Bronchial epithelial cell (primary cell): ENCODE data around the gene PRTFDC1. TPM values are rescaled to one million over a fixed set of nuclear protein-coding genes. Genes with fewer than 3 reads are reported as not detected.

Experiments
- DNase-seq: peaks from one replicate; pipeline ENCODE4 v3.0.0-alpha.2; 2010; ENCODE audit warnings: low read depth
- FAIRE-seq: peaks from 2 replicates; lab custom pipeline; 2011; peaks lifted over from hg19 to GRCh38; lab: Jason Lieb, UNC
- H3K27me3 ChIP-seq: 2 replicates; pipeline ENCODE4 v1.5.1; 2011; ENCODE audit warnings: low read length; ENCODE audit not compliant: control insufficient read depth, insufficient read depth
- H3K36me3 ChIP-seq: 2 replicates; pipeline ENCODE4 v1.5.1; 2011; ENCODE audit warnings: low read length; ENCODE audit not compliant: control insufficient read depth, insufficient read depth
- H3K4me3 ChIP-seq: 2 replicates; pipeline ENCODE4 v1.5.1; 2011; ENCODE audit warnings: mild to moderate bottlenecking, low read depth, low read length, control low read depth
- CTCF ChIP-seq: IDR thresholded peaks from 2 replicates; pipeline ENCODE4 v1.5.1; 2011; ENCODE audit warnings: mild to moderate bottlenecking, moderate library complexity, low read length, control low read depth, inconsistent platforms; ENCODE audit not compliant: insufficient read depth, severe bottlenecking
- total RNA-seq: library from RNA; depleted of rRNA; stranded (reverse); fragments of >200 nt; gene quantifications from 2 replicates; pipeline ENCODE4 v1.2.1, GENCODE V29; 2014

The PRTFDC1 gene
- total RNA-seq, 1 donor from 2014 or later, result 5.5 TPM

- no peak for TF ChIP-seq CTCF
- no peak for DNase-seq
- Histone ChIP-seq H3K4me3 (no peak overlapping the region), H3K36me3 (no peaks in the 10 kb centered on the region), H3K27me3 (no peaks in the 10 kb centered on the region)
- no peak for FAIRE-seq
These were observed 38.9 kb upstream of the PRTFDC1 start for GRCh38 chr10:24991298-24991697.

GRCh38 chr10:24989867-24990266 lies 37.5 kb upstream of the PRTFDC1 start:
- TF ChIP-seq CTCF, result no peak
- no peak for FAIRE-seq

GRCh38 chr10:24988831-24989640 lies 36.6 kb upstream of the PRTFDC1 start:
- no peak for TF ChIP-seq CTCF
- DNase-seq (no peak), FAIRE-seq (no peak)
- no peaks in the 10 kb centered on the region for H3K27me3 ChIP-seq
- no peak overlapping the region for H3K4me3 ChIP-seq
- H3K36me3 ChIP-seq, result no peaks in the 10 kb centered on the region

More at GRCh38 chr10:24989867-24990266, 37.5 kb upstream of the PRTFDC1 start:
- H3K4me3 ChIP-seq, result no peak overlapping the region
- no peaks in the 10 kb centered on the region for H3K36me3 ChIP-seq
- no peaks in the 10 kb centered on the region for H3K27me3 ChIP-seq
- DNase-seq, result peak; percentile 10

GRCh38 chr10:24984906-24985305 lies 32.5 kb upstream of the PRTFDC1 start:
- DNase-seq, result no peak
- Histone ChIP-seq H3K4me3 (no peak overlapping the region), H3K27me3 (no peaks in the 10 kb centered on the region), H3K36me3 (no peaks in the 10 kb centered on the region)
- no peak for FAIRE-seq
- TF ChIP-seq CTCF, result no peak

GRCh38 chr10:24983946-24984345 lies 31.5 kb upstream of the PRTFDC1 start:
- no peak for FAIRE-seq

More at GRCh38 chr10:24983946-24984345, 31.5 kb upstream of the PRTFDC1 start:
- Histone ChIP-seq H3K36me3 (no peaks in the 10 kb centered on the region), H3K4me3 (no peak overlapping the region), H3K27me3 (no peaks in the 10 kb centered on the region)
- TF ChIP-seq CTCF, result no peak
- DNase-seq, result no peak
